HTR-8/SVneo (cell line): ENCODE measurements around the gene TAB2.
"Not testable (repeated sequence)": the region's sequence is repeated elsewhere in the genome, so short reads cannot be mapped to it uniquely, and the experiment has no call there.

Experiments used
- DNase-seq: peaks from one replicate; pipeline ENCODE4 v3.0.0; 2011; ENCODE audit warnings: low spot score, mixed read lengths; ENCODE audit not compliant: insufficient read length
- FAIRE-seq: peaks from 2 replicates; lab custom pipeline; 2011; peaks lifted over from hg19 to GRCh38; lab: Jason Lieb, UNC

TAB2 gene

GRCh38 chr6:149452037-149452939 is 134.8 kb downstream of the TAB2 start:
- DNase-seq (no peak), FAIRE-seq (no peak)

DNA sequence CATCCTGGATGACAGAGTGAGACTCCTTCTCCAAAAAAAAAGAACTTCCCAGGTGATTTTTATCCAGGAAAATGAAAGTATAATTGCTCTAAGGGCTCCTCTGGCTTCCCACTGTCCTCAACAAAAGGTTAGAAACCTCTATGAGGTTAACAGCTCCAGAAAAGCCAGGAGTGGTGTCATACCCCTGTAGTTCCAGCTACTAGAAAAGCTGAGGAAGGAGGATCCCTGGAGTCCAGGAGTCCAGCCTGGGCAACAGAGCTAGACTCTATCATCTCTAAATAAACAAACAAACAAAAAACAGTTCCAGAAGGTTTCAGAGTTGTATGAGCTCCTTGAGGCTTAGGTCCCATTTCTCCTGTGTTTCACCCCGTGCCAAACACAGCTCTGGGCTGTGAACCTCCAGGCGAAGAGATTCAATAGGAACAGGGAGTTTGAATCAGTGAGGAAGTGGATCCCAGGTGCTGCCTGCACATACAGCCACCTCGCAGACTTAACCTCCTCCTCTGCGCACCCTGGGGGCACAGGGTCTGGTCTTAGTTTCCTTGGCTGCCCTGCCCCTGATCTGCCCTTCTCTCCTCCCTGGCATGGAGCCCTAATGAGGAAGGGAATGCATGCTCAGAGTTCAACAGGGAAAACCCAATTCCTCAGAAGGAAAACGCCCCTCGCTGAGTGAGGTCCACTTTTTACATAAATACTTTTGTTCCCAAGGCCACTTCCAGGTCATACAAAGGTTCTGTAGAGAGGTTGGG is 136.3 kb downstream of the TAB2 start:
- no peak for FAIRE-seq
- DNase-seq, result no peak

DNA sequence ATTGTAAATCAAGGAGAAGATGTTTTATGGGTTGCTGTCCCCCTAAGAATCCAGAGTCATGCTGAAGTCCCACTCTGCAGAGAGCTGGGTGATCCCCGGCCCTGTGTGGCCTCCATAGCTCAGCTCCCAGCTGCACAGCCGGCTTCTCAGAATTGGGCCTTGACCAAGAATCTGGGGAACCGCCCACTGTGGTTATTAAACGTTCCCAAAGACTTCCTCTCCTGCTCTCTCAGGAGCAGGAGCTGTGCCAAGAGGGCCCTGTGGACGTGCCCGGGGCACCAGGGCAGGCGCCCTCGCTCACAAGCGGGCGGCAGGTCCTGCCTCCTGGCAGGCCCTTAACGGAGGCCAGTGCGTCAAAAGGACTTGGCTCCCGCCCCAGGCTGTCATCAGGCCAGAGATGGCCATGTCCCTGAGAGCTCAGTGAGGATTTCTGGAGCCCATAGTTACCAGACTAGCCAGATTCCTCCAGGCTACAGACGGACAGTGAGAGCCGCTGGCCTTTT is 136.9 kb downstream of the TAB2 start:
- FAIRE-seq (no peak), DNase-seq (peak; percentile 76)

DNA sequence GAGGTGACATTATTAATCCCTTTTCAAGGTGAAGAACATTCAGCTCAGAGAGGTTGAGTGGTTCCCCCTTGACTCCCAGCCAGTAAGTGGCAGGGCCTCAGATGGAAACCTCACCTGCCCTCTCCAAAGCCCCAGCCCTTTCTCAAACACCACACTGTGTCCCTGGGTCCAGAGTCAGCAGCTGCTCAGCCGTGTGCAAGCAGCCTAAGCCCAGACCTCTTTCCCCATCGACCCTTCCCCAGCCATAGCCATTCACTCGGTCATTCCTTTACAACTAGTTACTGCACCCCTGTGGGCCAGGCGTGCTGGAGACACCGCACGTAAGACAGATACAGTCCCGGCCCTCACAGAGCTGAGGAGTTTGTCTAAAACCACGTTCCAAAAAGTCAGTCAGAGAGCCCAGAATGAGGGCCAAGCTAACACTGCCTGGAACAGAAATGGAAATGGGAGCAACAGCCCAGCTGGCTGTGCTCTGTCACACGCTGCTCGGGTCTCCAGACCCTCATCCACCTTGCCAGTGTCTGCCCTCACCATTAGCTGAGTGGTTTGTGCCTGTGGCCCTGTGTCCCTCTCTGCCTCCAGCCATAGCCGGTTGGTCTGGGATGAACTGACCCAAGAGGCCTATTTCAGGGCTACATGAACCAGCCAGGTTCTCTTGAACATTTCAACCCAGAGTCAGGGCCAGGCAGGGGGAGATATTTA is 137.7 kb downstream of the TAB2 start:
- FAIRE-seq, result no peak
- DNase-seq, result no peak

- DNase-seq (no peak), FAIRE-seq (no peak)
Measured at GRCh38 chr6:149456311-149457021, 139.0 kb downstream of the TAB2 start.

DNA sequence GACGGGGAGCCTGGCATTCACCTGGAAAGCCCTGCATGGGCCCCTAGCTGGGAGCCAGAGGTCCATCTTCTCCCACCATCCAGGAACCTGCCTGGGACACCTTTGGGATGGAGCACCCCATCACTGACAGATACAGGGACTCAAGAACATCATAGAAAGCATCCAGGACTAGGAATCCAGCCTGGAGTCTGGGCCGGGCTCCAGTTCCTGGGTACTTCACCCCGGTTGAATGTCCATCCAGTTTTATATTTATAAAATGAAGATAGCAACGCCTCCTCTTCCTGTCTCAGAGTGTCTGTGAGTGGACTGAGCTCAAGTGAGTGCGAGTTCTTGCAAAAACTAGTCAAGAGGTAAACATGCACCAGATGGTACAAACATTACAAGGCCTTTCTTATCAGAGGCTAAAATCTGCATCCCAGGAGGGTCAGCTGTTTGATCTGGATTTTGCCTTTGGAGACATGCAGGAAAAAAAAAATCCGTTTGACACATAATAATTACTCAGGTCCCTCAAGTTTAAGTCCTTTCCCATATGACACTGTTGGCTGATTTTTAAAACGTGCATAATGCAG is 139.9 kb downstream of the TAB2 start:
- DNase-seq (no peak), FAIRE-seq (no peak)

GRCh38 chr6:149458196-149458595 is 140.7 kb downstream of the TAB2 start:
- DNase-seq (no peak), FAIRE-seq (no peak)

GRCh38 chr6:149458806-149459205 is 141.3 kb downstream of the TAB2 start:
- no peak for FAIRE-seq
- DNase-seq, result no peak

DNA sequence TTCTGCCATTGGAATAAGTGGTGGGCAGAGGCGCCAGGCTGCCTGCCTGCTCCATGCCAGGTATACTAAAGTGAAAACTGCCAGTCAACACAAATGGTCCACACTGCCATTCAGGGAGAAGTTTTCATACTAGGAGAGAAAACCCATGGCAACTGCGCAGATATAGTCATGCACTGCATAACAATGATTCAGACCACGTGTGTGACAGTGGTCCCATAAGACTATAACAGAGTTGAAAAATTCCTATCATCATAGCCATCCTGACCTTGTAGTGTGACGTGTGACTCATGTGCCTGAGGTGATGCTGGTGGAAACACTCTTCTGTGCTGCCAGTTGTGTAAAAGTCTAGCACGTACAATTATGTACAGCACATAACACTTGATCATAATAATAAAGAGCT is 142.2 kb downstream of the TAB2 start:
- DNase-seq, result no peak
- FAIRE-seq, result no peak

DNA sequence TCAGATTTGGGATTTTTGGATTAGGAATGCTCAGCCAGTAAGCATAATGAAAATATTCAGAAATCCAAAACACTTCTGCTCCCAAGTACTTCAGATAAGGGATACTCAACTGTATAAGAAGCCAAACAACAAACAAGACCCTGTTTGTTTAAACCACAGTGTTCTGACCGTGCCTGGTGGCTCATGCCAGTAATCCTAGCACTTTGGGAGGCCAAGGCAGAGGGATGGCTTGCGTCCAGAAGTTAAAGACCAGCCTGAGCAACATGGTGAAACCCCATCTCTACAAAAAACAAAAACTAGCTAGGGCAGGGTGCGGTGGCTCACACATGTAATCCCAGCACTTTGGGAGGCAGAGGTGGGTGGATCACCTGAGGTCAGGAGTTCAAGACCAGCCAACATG is 142.7 kb downstream of the TAB2 start:
- not testable (repeated sequence) for DNase-seq, FAIRE-seq
